Loucy (cell line): ENCODE results near the gene DLG2.

Source experiments
- H2AFZ ChIP-seq: fragments of 200-600 bp; sonication (generic); 2 replicates; pipeline ENCODE4 v1.6.0; 2016; ENCODE audit warnings: antibody characterized with exemption, mild to moderate bottlenecking, low read length, moderate library complexity
- H3F3A ChIP-seq: fragments of 200-600 bp; 2 replicates; pipeline ENCODE4 v1.6.0; 2016; ENCODE audit warnings: antibody characterized with exemption, low read depth, mild to moderate bottlenecking
- H3K27me3 ChIP-seq: fragments of 200-600 bp; sonication (generic); 2 replicates; pipeline ENCODE4 v1.6.1; 2014; ENCODE audit warnings: low read length, mild to moderate bottlenecking; ENCODE audit not compliant: insufficient read depth, poor library complexity, severe bottlenecking
- H3K36me3 ChIP-seq: fragments of 200-600 bp; sonication (generic); 2 replicates; pipeline ENCODE4 v1.6.1; 2016; ENCODE audit warnings: low read length; ENCODE audit not compliant: insufficient read depth
- H3K4me1 ChIP-seq: fragments of 200-600 bp; sonication (generic); 2 replicates; pipeline ENCODE4 v1.5.1; 2014; ENCODE audit warnings: low read length, mild to moderate bottlenecking; ENCODE audit not compliant: insufficient read depth, poor library complexity, severe bottlenecking
- H3K4me2 ChIP-seq: fragments of 200-600 bp; sonication (generic); 2 replicates; pipeline ENCODE4 v1.6.0; 2014; ENCODE audit warnings: antibody characterized with exemption, low read length, low read depth, mild to moderate bottlenecking; ENCODE audit not compliant: poor library complexity, severe bottlenecking
- H3K4me3 ChIP-seq: fragments of 200-600 bp; sonication (generic); 2 replicates; pipeline ENCODE4 v1.5.1; 2014; ENCODE audit warnings: low read length, mild to moderate bottlenecking, mixed read lengths; ENCODE audit not compliant: poor library complexity, severe bottlenecking
- H3K79me2 ChIP-seq: fragments of 200-600 bp; sonication (generic); 2 replicates; pipeline ENCODE4 v1.6.1; 2014; ENCODE audit warnings: low read length; ENCODE audit not compliant: insufficient read depth
- H3K9ac ChIP-seq: fragments of 200-600 bp; sonication (generic); 2 replicates; pipeline ENCODE4 v1.6.0; 2014; ENCODE audit warnings: mild to moderate bottlenecking, low read depth, low read length, moderate library complexity; ENCODE audit not compliant: poor library complexity, severe bottlenecking
- H3K9me2 ChIP-seq: fragments of 200-600 bp; sonication (generic); replicated peaks from 2 replicates; pipeline ENCODE4 v1.6.1; 2016; ENCODE audit warnings: low read depth, low read length, mixed read lengths
- H3K9me3 ChIP-seq: fragments of 200-600 bp; sonication (generic); 2 replicates; pipeline ENCODE4 v1.6.1; 2014; ENCODE audit warnings: mild to moderate bottlenecking, antibody characterized with exemption, low read length, low read depth; ENCODE audit not compliant: insufficient read depth
- H4K20me1 ChIP-seq: fragments of 200-600 bp; sonication (generic); 2 replicates; pipeline ENCODE4 v1.6.0; 2014; ENCODE audit warnings: antibody characterized with exemption, low read length, mild to moderate bottlenecking; ENCODE audit not compliant: insufficient read depth, poor library complexity, severe bottlenecking
- EZH2phosphoT487 ChIP-seq: fragments of 200-600 bp; IDR thresholded peaks from 2 replicates; pipeline ENCODE4 v1.6.1; 2018; ENCODE audit warnings: antibody characterized with exemption, mild to moderate bottlenecking, moderate library complexity, borderline replicate concordance
- TF ChIP-seq, protein P1 (sequence below): fragments of 200-600 bp; sonication (generic); conservative IDR thresholded peaks from 2 replicates; pipeline ENCODE4 v1.5.1; 2014; ENCODE audit warnings: mild to moderate bottlenecking, antibody characterized with exemption, low read length

Gene DLG2

GRCh38 chr11:84922836-84923235 lies 704.3 kb downstream of the DLG2 start:
- no peak overlapping the region for H3K4me3 ChIP-seq
- H4K20me1 ChIP-seq, result no peaks in the 10 kb centered on the region
- no peaks in the 10 kb centered on the region for H3K9me2 ChIP-seq
- no peak overlapping the region for H2AFZ ChIP-seq
- TF ChIP-seq, protein P1, sequence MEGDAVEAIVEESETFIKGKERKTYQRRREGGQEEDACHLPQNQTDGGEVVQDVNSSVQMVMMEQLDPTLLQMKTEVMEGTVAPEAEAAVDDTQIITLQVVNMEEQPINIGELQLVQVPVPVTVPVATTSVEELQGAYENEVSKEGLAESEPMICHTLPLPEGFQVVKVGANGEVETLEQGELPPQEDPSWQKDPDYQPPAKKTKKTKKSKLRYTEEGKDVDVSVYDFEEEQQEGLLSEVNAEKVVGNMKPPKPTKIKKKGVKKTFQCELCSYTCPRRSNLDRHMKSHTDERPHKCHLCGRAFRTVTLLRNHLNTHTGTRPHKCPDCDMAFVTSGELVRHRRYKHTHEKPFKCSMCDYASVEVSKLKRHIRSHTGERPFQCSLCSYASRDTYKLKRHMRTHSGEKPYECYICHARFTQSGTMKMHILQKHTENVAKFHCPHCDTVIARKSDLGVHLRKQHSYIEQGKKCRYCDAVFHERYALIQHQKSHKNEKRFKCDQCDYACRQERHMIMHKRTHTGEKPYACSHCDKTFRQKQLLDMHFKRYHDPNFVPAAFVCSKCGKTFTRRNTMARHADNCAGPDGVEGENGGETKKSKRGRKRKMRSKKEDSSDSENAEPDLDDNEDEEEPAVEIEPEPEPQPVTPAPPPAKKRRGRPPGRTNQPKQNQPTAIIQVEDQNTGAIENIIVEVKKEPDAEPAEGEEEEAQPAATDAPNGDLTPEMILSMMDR, result no peak
- no peak for TF ChIP-seq EZH2phosphoT487
- no peaks in the 10 kb centered on the region for H3K36me3 ChIP-seq
- no peaks in the 10 kb centered on the region for H3K27me3 ChIP-seq
- H3K9me3 ChIP-seq, result no peaks in the 10 kb centered on the region
- no peak overlapping the region for H3K9ac ChIP-seq
- H3K79me2 ChIP-seq, result no peaks in the 10 kb centered on the region
- no peaks in the 10 kb centered on the region for H3F3A ChIP-seq
- no peaks in the 10 kb centered on the region for H3K4me1 ChIP-seq
- no peak overlapping the region for H3K4me2 ChIP-seq

GRCh38 chr11:84922212-84922805 lies 704.8 kb downstream of the DLG2 start:
- no peaks in the 10 kb centered on the region for H3K9me2 ChIP-seq
- H4K20me1 ChIP-seq, result no peaks in the 10 kb centered on the region
- H3K36me3 ChIP-seq, result no peaks in the 10 kb centered on the region
- no peaks in the 10 kb centered on the region for H3F3A ChIP-seq
- H2AFZ ChIP-seq, result no peak overlapping the region
- no peaks in the 10 kb centered on the region for H3K9me3 ChIP-seq
- H3K4me3 ChIP-seq, result no peak overlapping the region
- H3K4me1 ChIP-seq, result no peaks in the 10 kb centered on the region
- H3K4me2 ChIP-seq, result no peak overlapping the region
- TF ChIP-seq EZH2phosphoT487, result no peak
- TF ChIP-seq, protein P1, result no peak
- H3K79me2 ChIP-seq, result no peaks in the 10 kb centered on the region
- H3K9ac ChIP-seq, result no peak overlapping the region
- H3K27me3 ChIP-seq, result no peaks in the 10 kb centered on the region

GRCh38 chr11:84914511-84914910 lies 712.6 kb downstream of the DLG2 start:
- no peaks in the 10 kb centered on the region for H3K9me2 ChIP-seq
- TF ChIP-seq, protein P1, result no peak
- no peak for TF ChIP-seq EZH2phosphoT487
- no peak overlapping the region for H3K4me3 ChIP-seq
- no peak overlapping the region for H3K9ac ChIP-seq
- no peaks in the 10 kb centered on the region for H3K9me3 ChIP-seq
- H3F3A ChIP-seq, result no peaks in the 10 kb centered on the region
- H4K20me1 ChIP-seq, result no peaks in the 10 kb centered on the region
- H3K4me2 ChIP-seq, result no peak overlapping the region
- no peak overlapping the region for H2AFZ ChIP-seq
- H3K79me2 ChIP-seq, result no peaks in the 10 kb centered on the region
- H3K36me3 ChIP-seq, result no peaks in the 10 kb centered on the region
- H3K4me1 ChIP-seq, result no peaks in the 10 kb centered on the region
- H3K27me3 ChIP-seq, result no peaks in the 10 kb centered on the region
